HG03442 (cell line): Measurements from ENCODE around the gene CRTC3.
"Not testable (repeated sequence)": the region's sequence is repeated elsewhere in the genome, so short reads cannot be mapped to it uniquely, and the experiment has no call there.

Experiments used
- ATAC-seq: cut with Tn5 transposase; IDR thresholded peaks from one replicate; pipeline ENCODE4 v1.9.1; 2021; ENCODE audit warnings: mild to moderate bottlenecking, moderate library complexity; ENCODE audit not compliant: unreplicated experiment

The CRTC3 gene

DNA sequence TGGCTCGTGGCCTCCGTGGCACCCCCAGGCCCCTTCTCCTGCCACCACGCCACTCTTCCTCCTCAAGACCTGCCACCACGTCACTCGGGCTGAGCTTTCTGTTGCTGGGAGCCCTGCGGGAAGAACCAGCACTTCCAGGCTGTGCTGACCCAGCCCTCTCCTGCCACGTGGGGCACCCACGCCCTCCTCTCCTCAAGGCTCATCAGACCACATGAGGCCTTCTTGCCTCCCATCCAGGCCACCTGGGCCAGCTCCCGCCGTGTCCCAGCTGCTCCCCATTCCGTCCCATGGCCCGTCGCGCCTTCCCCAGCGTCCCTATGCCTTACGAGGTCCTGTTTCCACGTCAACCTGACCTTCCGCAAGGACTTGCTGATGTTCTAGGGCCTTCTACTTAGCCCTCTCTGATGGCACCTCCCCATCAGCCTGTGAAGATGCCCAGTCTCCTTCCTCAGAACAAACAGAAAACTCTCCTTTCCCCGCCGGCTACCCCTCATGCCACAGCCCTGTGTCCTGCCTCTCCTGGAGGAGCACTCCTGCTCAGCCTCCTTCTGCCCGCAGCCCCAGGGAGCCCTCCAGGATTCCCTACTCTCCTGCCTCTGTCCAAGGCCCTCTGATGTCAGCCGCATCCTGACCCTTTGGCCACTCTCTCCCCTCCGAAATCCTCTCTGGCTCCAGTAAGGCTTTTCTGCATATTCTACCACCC is 116.3 kb downstream of the CRTC3 start:
- no peak for ATAC-seq

DNA sequence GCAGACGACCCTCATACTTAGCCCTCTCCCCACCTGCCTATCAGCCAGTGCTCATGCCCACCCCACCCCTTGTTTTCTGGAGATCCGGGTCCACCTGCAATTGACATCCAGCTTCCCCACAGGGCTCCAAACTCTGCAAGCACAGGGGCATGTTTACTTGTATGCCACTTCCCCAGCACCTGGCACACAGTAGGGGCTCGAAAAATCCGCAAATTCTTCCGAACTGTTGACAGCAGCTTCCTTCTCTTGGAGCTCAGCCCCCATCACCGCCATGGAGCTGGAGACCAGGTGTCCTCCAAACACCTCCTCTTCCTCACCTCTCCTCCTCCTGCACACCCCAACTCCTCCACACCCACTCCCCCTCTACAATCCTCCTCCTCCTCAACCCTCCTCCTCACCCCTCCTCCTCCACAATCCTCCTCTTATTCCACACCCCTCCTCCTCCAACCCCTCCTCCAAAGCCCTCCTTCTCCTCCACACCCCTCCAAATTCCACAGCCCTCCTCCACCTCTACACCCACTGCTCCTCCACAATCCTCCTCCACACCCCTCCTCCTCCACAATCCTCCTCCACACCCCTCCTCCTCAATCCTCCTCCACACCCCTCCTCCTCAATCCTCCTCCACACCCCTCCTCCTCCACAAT is 117.1 kb downstream of the CRTC3 start:
- ATAC-seq = no peak

DNA sequence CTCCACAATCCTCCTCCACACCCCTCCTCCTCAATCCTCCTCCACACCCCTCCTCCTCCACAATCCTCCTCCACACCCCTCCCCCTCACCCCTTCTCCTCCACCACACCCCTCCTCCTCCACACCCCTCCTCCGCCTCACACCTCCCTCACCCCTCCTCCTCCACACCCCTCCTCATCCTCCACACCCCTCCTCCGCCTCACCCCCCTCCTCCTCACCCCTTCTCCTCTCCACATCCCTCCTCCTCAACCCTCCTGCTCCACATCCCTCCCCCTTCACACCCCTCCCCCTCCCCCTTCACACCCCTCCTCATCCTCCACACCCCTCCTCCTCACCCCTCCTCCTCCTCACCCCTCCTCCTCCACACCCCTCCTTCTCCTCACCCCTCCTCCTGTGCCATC is 117.6 kb downstream of the CRTC3 start:
- ATAC-seq = no peak

DNA sequence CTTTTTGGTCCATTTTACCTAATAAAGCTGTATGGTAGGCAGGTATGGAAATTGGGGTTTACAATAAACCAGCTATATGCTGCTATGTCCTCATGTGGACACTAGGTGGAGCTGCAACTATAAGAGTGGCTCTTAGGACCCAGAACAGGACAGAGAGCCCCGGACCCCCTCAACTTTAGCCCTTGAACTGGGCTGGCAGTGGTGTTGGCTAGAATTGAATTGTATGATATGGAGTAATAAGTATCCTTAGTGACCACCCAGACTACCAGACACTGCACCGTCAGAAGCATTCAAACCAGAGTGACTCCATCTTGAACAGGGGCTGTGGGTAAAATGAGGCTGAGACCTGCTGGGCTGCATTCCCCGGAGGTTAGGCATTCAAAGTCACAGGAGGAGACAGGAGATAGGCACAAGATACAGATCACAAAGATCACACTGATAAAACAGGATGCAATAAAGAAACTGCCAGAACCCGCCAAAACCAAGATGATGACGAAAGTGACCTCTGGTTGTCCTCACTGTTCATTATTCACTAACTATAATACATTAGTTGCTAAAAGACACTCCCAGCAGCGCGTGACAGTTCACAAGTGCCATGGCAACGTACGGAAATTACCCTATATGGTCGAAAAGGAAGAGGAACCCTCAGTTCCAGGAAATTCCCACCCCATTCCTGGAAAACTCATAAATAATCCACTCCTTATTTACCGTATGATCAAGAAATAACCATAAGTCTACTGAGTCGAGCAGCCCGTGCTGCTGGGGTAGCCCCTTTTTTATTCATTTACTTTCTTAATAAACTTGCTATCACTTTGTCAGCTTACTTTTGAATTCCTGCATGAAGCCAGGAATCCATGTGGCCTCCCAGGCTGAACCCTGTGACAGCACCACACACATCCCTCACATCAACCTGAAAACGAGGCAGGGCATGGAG is 118.7 kb downstream of the CRTC3 start:
- peak; percentile 44 for ATAC-seq

DNA sequence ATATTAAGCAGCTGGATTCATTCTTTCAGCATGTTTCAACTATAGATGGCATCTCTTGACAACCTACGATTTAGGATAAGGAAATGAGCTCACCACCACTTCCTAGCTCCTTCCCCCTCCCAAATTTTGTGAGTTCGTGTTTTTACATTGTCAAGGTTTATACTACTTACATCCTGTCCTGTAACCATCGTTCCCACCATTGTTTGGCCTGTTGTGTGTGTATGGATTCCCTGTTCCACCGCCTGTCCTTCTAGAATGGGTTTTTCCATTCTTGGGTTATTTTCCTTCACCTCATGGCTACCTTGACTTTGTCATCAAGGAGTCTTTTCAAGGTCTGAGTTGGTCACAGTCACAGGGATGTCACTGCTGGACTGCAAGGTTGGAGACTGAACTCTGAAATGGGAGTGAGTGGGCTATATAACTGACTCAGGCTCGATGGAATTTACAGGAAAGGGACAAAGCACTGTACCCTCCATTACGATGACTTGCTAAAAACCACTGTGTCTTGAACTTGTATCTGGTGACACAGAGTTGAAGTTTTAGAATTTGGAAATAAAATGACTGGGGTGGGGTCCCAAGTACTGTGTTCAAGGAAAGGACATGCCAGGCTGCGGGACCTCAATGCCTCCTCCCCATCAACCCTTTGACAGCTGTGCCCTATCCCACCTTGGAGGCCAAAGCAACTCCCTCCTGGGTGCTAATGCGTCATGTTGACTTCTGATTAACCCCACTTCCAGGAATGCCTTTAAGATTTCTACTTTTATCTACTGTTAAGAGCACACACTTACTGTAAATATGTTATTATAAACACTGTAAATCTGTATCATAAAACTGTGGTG is 120.6 kb downstream of the CRTC3 start:
- no peak for ATAC-seq

DNA sequence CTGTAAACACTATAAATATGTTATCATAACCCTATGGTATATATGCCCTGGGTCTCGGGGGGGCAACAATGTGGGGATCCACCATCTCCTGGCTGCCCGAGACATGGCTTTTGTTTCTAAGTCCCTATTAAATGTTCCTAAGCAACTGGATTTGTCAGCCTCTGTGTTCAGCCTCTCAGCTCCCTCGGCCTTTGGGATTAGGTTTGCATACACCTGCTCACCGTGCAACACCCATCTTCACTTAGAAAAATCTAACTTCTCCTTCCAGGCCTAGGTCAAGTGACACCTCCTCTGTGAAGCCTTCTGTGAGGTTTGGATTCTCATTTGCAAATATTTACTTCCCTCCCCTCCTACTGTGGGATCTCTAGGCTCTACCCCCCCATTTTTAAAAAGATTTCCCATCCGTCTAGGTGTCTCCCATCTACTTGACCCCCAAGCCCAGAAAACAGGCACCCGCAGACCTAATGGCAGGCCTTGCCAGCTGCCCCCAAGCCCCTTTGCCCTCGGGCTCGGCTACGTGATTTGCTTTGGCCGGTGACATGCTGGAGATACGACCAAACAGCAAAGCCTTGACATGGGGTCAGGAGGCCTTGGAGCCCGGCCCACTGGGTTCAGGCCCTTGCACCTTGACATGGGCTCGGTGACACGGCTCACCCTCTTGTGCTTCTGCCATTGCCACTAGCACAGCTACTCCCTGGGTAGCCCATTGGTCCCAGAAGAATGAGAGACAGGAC is 121.4 kb downstream of the CRTC3 start:
- ATAC-seq = no peak

DNA sequence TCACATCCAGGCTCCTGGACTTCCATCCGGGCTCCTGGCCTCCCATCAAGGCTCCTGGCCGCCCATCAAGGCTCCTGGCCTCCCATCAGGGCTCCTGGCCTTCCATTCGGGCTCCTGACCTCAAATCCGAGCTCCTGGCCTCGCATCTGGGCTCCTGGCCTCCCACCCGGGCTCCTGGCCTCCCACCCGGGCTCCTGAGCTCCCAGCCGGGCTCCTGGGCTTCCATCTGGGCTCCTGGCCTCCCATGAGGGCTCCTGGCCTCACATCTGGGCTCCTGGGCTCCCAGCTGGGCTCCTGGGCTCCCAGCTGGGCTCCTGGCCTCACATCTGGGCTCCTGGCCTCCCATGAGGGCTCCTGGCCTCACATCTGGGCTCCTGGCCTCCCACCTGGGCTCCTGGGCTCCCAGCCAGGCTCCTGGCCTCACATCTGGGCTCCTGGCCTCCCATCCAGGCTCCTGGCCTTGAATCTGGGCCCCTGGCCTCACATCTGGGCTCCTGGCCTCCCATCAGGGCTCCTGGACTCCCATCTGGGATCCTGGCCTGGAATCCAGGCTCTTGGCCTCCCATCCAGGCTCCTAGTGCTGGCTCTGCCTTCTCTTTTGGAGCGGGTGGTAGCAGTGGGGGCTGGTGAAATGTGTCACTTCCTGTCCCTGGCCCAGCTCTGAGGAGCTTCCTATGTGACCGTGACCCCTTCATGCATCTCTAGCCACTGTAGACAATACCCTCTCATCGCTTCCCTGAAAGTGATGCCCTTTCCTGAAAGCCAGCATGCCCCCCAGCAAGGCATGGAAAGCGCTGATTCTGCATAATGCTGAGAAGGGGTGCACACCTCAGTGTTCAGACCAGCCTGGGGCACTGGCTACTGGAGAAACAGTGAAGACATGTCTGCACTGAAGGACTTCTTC is 124.8 kb downstream of the CRTC3 start:
- no peak for ATAC-seq

DNA sequence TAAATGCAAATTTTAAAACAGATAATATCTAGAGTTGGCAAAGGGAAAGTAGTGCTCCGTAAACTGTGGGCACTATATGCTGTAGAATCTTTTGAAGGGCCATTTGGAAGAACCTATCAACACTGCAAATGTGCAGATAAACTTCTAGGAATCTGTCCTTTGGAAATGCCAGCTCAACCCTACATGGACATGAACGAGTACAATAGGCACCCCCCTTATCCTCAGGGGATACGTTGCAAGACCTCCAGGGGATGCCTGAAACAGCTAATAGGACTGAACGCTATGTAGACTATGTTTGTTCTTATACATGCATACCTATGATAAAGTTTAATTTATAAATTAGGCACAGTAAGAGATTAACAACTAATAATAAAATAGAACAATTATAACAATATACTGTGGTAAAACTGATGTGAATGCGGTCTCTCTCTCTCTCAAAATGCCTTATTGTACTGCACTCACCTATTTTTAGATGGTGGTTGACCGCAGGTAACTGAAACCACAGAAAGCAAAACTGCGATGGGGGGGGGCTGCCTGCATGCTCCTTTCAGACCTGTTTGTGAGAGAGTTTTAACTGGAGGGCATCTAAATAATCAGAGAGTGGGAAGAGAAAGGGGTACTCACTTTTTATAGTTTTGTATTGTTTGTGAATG is 127.9 kb downstream of the CRTC3 start:
- ATAC-seq = not testable (repeated sequence)

DNA sequence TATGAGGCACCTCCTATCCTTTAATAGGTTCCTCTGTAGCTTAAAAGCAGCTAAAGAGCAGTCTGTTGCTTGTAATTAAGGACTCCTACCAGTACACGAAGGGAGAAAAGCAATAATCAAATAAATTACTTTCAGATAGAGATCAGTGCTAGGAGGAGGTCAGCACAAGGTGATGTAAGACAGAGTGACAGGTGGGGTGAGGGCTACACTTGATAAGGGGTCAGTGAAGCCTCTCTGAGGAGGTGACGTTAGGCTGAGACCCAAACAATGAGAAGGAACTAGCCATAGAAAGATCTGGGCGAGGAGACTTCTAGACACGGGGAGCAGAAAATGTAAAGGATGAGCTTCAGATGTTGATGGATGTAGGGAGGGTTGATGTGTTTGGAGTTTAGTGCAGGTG is 129.8 kb downstream of the CRTC3 start:
- ATAC-seq = no peak

DNA sequence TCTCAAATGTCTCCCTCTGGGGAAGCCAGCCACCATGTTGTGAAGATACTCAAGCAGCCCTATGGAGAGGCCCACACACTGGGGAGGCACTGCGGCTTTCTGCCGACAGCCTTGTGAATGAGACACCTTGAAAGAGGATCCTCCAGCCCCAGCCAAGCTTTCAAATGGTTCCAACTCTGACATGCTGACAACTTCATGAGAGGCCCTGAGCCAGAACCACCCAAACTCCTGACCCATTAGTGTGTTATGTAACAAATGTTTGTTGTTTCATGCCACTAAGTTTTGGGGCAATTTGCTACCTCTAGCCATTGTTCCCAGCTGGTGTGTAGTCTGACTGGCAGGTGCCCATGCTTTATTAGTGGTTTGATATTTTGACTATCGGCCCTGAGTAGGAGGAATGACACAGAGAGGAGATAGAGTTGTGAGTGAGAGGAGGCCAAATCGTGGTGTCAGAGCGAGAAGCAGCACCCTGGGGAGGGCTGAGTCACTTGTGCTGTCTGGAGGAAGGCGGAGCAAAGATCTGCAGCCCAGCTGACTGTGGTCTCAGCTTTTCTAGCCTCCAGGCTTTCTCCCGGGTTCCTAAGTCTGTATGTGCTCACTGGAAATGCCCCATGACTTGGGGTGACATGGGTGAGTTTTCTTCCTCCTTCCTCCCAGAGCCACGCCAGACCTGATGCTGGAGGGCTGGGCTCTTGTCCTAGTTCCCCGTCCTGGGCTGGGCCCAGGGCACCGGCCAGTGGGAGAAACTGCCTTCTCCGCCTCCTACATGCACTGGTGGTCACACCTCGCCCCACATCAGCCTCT is 130.7 kb downstream of the CRTC3 start:
- peak; percentile 59 for ATAC-seq

DNA sequence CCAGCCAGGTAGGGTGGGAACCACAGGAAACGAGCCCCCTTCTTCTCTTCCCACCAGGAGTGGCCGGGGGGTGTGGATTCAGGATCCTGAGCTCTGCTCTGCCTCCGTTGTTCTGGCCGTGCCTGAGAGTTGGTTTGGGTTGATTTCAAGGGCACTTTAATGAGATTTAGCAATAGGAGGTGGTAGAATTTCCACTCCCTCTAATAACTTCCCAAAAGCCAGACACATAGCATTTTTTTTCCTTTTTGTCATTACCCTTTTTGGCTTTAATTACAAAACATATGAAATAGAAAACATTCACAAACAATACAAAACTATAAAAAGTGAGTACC is 131.2 kb downstream of the CRTC3 start:
- not testable (repeated sequence) for ATAC-seq

DNA sequence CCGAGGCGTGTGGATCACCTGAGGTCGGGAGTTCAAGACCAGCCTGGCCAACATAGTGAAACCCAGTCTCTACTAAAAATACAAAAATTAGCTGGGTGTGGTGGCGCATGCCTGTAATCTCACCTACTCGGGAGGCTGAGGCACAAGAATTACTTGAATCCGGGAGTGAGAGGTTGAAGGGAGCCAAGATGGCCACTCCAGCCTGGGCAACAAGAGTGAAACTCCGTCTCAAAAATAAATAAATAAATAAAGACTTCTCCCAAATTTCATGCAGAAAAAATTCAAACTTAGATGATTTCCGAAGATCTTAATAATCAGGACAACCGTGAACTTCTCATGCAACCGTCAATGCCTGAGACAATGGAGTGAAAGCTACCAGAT is 134.3 kb downstream of the CRTC3 start:
- not testable (repeated sequence) for ATAC-seq

DNA sequence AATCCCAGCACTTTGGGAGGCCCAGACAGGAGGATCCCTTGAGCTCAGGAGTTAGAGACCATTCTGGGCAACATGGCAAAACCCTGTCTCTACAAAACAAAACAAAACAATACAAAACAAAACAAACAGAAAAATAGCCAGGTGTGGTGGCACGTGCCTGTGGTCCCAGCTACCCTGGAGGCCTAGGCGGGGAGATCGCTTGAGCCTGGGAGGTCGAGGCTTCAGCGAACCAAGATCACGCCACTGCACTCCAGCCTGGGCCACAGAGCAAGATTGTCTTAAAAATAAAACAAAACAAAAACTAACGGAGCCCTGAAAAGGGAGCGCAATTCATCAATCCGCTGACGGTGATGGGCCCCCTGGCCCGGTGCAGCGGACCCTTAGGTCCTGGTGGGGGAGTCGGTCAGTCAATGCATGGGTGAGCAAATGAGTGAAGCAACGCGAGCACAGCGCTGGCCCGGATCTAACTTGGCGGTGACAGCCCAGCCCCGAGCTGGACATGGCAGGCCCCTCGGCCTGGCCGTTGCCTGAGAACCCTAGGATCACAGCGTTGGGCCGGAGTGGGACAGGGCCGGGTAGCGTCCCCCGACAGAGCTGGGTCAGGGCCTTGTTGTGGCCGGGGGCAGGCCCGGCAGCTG is 135.0 kb downstream of the CRTC3 start:
- peak; percentile 11 for ATAC-seq

DNA sequence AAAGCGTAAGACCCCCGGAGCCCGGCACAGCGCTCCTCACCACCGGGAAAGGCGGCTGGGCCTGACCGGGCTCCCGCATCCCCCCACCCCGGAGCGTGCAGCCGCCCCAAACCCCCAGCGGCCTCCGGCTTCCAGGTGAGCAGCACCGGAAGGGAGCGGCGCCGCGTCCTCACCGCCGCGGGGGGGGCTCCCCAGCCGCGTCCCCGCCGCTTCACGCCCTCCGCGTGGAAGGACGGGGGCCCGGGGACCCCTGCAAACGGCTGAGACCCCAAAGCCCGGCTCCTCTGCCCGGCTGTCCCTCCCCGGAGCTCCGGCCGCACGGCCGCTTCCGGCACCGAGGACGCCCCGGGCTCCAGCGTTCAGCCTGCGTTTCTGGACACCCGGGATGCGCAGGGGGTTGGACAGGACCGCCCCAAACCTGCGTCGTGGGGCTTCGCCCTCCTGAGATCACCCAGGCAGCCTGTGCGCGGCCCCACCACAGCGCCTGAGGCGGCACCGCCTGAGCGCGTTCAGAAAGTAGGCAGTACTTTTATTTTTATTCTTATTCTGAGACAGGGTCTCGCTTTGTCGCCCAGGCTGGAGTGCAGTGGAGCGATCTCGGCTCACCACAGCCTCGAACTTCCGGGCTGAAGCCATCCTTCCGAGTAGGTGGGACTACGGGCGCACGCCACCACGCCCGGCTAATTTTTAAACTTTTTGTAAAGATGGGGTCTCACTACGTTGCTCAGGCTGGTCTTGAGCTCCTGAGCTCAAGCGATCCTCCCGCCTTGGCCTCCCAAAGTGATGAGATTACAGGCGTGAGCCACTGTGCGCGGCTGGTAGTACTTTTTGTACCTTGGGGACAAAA is 135.8 kb downstream of the CRTC3 start:
- peak; percentile 52 for ATAC-seq

DNA sequence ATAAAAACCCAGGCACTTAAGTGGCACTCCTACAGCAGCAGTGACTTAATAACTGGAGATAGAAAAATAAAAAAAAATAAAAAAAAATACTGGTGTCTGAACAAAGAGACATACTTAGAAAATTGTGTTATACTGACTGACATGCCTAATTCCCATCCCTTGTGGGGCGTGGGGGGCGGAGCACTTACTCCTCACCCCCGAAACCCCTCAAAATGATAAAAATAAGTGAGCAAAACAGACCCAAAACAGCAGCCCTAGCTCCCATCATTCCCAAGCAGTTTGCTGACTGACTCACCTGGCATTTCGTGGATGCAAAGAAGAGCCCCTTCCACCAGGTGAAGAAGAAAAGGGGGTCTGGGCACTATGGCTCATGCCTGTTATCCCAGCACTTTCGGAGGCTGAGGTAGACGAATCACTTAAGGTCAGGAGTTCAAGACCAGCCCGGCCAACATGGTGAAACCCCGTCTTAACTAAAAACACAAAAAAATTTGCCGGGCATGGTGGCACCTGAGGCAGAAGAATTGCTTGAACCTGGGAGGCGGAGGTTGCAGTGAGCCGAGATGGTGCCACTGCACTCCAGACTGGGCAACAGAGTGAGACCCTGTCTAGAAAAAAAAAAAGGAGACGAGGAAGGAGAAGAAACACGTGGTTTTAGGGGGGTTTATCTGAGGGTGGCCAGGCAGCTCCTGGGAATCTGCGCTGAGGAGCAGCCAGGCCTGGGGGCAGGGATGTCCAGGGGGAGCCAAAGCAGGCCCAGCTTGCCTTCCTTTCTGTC is 136.6 kb downstream of the CRTC3 start:
- ATAC-seq = no peak
